Adipocyte (in vitro differentiated cells): ENCODE results near the gene PLA2G4A.

Source experiments
- DNase-seq: peaks from one replicate; pipeline ENCODE4 v3.0.0-alpha.2; 2015; ENCODE audit warnings: low read depth
- H3K27me3 ChIP-seq: replicated peaks from 2 replicates; pipeline ENCODE4 v1.7.0; 2013; ENCODE audit warnings: mild to moderate bottlenecking, low read length, moderate library complexity; ENCODE audit not compliant: control insufficient read depth, insufficient read depth
- H3K36me3 ChIP-seq: 2 replicates; pipeline ENCODE4 v1.7.0; 2013; ENCODE audit warnings: low read length, mild to moderate bottlenecking, moderate library complexity; ENCODE audit not compliant: control insufficient read depth, insufficient read depth, severe bottlenecking
- H3K4me1 ChIP-seq: 2 replicates; pipeline ENCODE4 v1.7.0; 2013; ENCODE audit warnings: mild to moderate bottlenecking, low read length, moderate library complexity; ENCODE audit not compliant: control insufficient read depth, insufficient read depth
- H3K4me3 ChIP-seq: 2 replicates; pipeline ENCODE4 v1.7.0; 2013; ENCODE audit warnings: mild to moderate bottlenecking, low read length, moderate library complexity
- H3K9ac ChIP-seq: 2 replicates; pipeline ENCODE4 v1.7.0; 2013; ENCODE audit warnings: mild to moderate bottlenecking, low read length, moderate library complexity
- H3K9me3 ChIP-seq: 2 replicates; pipeline ENCODE4 v1.7.0; 2013; ENCODE audit warnings: mild to moderate bottlenecking, low read length, moderate library complexity; ENCODE audit not compliant: control insufficient read depth

Gene PLA2G4A

DNA sequence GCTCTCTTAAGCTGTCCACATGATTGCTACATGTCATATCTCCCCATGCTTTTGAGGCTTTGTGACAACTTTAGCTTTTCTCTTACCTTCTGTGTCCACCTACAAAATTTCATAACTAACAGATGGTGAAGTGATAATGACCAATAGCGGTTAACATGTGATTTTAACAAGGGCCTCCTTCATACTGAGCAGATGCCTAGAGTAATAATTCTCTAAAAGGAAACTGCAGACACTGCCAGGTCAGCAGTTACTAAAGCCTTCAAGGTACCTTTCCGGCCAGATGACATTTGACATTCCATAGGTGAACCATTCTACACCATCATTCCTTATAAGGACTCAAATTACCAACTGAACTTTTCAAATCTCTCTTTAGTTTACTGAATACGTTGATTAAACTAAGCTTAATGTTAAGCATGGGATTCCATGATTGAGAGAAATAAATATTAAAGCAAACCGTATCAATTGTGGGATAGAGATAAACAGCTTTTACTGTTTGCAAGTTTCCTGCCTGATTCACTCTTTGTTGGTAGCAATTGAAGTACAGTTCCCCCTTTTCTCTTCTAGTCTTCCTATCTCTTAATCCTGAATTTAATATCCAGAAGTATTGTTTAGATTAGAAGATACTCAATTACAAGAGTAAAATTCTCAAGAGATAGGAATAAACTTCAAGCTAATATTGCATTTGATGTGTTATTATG lies 205.1 kb downstream of the PLA2G4A start:
- no peak for DNase-seq
- H3K4me1 ChIP-seq: no peaks in the 10 kb centered on the region
- H3K27me3 ChIP-seq: no peaks in the 10 kb centered on the region
- peaks cover 18% of the 10 kb centered on the region for H3K9me3 ChIP-seq
- H3K9ac ChIP-seq: no peak overlapping the region
- H3K36me3 ChIP-seq: no peaks in the 10 kb centered on the region
- no peak overlapping the region for H3K4me3 ChIP-seq

DNA sequence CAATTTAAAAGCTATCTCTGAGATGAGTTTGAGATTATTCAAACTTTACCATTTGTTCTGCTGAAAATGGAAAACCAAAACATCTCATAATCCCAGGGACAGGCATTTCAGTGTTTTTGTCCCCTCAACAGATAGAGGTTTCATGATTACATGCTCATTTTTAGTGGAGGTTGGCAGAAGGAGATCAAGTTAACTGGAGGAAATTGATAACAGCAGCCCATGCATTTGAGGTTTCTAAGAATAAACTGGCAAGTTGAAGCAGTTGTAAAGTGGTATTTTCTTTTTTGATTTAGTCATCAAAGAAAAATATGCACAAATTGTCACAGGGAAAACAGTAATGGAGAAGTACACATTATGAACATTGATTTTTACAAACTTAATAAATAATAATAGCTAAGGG lies 205.8 kb downstream of the PLA2G4A start:
- no peak for DNase-seq
- Histone ChIP-seq H3K9ac (no peak overlapping the region), H3K9me3 (peaks cover 11% of the 10 kb centered on the region), H3K36me3 (no peaks in the 10 kb centered on the region), H3K4me3 (no peak overlapping the region), H3K27me3 (no peaks in the 10 kb centered on the region), H3K4me1 (no peaks in the 10 kb centered on the region)

DNA sequence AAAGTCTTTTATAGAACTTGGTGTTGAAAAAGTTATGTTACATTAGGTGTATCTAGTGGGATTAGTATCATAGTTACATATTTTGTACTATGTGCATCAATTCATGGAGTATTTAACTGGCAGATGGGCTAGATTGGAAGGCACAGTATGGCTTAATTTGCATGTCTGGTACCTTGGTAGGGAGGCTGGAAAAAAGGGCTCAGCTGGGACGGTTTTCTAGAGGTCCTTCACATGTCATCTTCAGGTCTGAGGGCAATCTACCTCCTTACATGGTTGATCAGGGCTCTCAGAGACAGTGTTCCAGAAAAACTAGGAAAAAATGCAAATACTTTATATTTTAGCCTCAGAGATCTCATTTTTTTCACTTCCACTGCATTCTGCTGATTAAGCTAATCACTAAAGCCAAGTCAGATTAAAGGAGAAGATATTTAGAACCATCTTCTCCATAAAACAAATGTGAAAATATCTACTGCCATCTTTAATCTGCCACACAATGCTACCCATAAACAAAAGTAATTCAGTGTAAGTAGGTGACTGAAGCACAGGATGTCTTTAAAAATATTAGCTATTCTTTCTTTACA lies 209.3 kb downstream of the PLA2G4A start:
- Histone ChIP-seq H3K4me1 (no peaks in the 10 kb centered on the region), H3K4me3 (no peak overlapping the region)
- no peak for DNase-seq

More for the DNA sequence above, 209.3 kb downstream of the PLA2G4A start:
- no peaks in the 10 kb centered on the region for H3K36me3 ChIP-seq
- H3K9ac ChIP-seq: no peak overlapping the region
- H3K27me3 ChIP-seq: no peaks in the 10 kb centered on the region
- H3K9me3 ChIP-seq: peaks cover 4% of the 10 kb centered on the region
